Measurements from ENCODE around the gene CRYBA4. TPM values are rescaled to one million over a fixed set of nuclear protein-coding genes. Genes with fewer than 3 reads are reported as not detected.

CRYBA4 gene
- total RNA-seq, 1 experiment from 2014 or later, result 0.52 TPM

GRCh38 chr22:26592421-26592891, 29.3 kb upstream of the CRYBA4 start:
- Histone ChIP-seq H3K27ac (ENCODE audit: insufficient read length, low read depth, low read length) (no peak overlapping the region), H3K56ac (ENCODE audit: insufficient read length, low read depth, low read length) (no peak overlapping the region), H3K27me3 (ENCODE audit: insufficient read depth, low read length) (no peaks in the 10 kb centered on the region), H3T11ph (ENCODE audit: low read length) (no peak overlapping the region), H2BK12ac (ENCODE audit: insufficient read length, low read depth, low read length) (no peak overlapping the region), H3K9ac (ENCODE audit: extremely low read depth, insufficient read length, low read length) (no peak overlapping the region), H2AFZ (ENCODE audit: low read length) (no peak overlapping the region), H4K5ac (ENCODE audit: insufficient read length, low read depth, low read length) (no peak overlapping the region), H4K91ac (ENCODE audit: insufficient read length, low read depth, low read length) (no peak overlapping the region), H2BK15ac (ENCODE audit: low read depth, low read length) (no peak overlapping the region), H3K79me1 (ENCODE audit: insufficient read depth, low read depth, low read length, poor library complexity, severe bottlenecking) (no peaks in the 10 kb centered on the region), H3K18ac (ENCODE audit: insufficient read length, low read depth, low read length) (no peak overlapping the region), H4K8ac (replicated peaks; ENCODE audit: insufficient read length, low read depth, low read length) (no peak overlapping the region), H4K20me1 (ENCODE audit: control insufficient read depth, insufficient read depth, insufficient read length) (no peaks in the 10 kb centered on the region), H2AK5ac (ENCODE audit: insufficient read length, low read length) (no peak overlapping the region), H2BK5ac (ENCODE audit: insufficient read length, low read length) (no peak overlapping the region), H3K4me1 (ENCODE audit: insufficient read depth, low read length) (peaks cover 5% of the 10 kb centered on the region; the same call in 1 of the 2 replicates), H2BK20ac (ENCODE audit: low read depth, low read length, poor library complexity, severe bottlenecking) (no peak overlapping the region), H3K23ac (ENCODE audit: insufficient read length, low read depth, low read length) (no peak overlapping the region), H3K4ac (ENCODE audit: low read depth, low read length) (no peak overlapping the region), H3K14ac (ENCODE audit: insufficient read depth, low read length) (no peak overlapping the region), H3K4me2 (ENCODE audit: insufficient read depth, insufficient read length, low read length) (no peak overlapping the region), H3K79me2 (ENCODE audit: insufficient read depth, low read length) (peaks cover 15% of the 10 kb centered on the region; the same call in 1 of the 2 replicates), H2BK120ac (ENCODE audit: low read depth, low read length, poor library complexity, severe bottlenecking) (no peak overlapping the region), H3K23me2 (ENCODE audit: insufficient read length, low read depth, low read length, poor library complexity, severe bottlenecking) (no peaks in the 10 kb centered on the region), H3K9me3 (ENCODE audit: control insufficient read depth, low read depth, low read length) (no peaks in the 10 kb centered on the region)
- Mint-ChIP-seq H3K4me3 (no peak overlapping the region), H3K36me3 (ENCODE audit: insufficient read depth in 1 of 3, low read depth in 3 of 3) (peaks cover 10 to 11% (median 10%) of the 10 kb centered on the region in 3 experiments), H3K27me3 (ENCODE audit: low read depth) (peaks cover 5% of the 10 kb centered on the region), H3K4me1 (peaks cover 25 to 35% of the 10 kb centered on the region in 2 experiments), H3K9me3 (peaks cover 0 to 3% of the 10 kb centered on the region in 2 experiments; a peak in 2 of 5 replicates), H3K27ac (peak overlapping the region in 1 of 3 experiments; percentile 9; a peak in 1 of 7 replicates)
- DNase-seq, result no peak
- TF ChIP-seq, protein P1, sequence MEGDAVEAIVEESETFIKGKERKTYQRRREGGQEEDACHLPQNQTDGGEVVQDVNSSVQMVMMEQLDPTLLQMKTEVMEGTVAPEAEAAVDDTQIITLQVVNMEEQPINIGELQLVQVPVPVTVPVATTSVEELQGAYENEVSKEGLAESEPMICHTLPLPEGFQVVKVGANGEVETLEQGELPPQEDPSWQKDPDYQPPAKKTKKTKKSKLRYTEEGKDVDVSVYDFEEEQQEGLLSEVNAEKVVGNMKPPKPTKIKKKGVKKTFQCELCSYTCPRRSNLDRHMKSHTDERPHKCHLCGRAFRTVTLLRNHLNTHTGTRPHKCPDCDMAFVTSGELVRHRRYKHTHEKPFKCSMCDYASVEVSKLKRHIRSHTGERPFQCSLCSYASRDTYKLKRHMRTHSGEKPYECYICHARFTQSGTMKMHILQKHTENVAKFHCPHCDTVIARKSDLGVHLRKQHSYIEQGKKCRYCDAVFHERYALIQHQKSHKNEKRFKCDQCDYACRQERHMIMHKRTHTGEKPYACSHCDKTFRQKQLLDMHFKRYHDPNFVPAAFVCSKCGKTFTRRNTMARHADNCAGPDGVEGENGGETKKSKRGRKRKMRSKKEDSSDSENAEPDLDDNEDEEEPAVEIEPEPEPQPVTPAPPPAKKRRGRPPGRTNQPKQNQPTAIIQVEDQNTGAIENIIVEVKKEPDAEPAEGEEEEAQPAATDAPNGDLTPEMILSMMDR (conservative IDR thresholded peaks at IDR 0.05), result no peak
- WGBS (ENCODE audit: extremely low coverage, insufficient read length, low lambda C conversion rate), result no CpG with 5 or more reads among the region's 4 CpGs
